H9 (cell line): ENCODE measurements around the gene OR4C6. TPM values are rescaled to one million over a fixed set of nuclear protein-coding genes. Genes with fewer than 3 reads are reported as not detected.

ENCODE experiments used
- DNase-seq: peaks from one replicate; pipeline ENCODE4 v3.0.0-alpha.2; 2017
- H2AFZ ChIP-seq: one replicate; pipeline ENCODE4 v1.6.1; 2013; ENCODE audit warnings: mild to moderate bottlenecking, low read length, control low read depth, moderate library complexity
- H2AK5ac ChIP-seq: 2 replicates; pipeline ENCODE4 v1.6.1; 2013; ENCODE audit warnings: low read length, control low read depth, mixed read lengths; ENCODE audit not compliant: insufficient read length
- H2BK120ac ChIP-seq: one replicate; pipeline ENCODE4 v1.6.1; 2013; ENCODE audit warnings: low read depth, mild to moderate bottlenecking, low read length, control low read depth, inconsistent platforms; ENCODE audit not compliant: poor library complexity, severe bottlenecking
- H2BK12ac ChIP-seq: 2 replicates; pipeline ENCODE4 v1.6.1; 2013; ENCODE audit warnings: low read length, control low read depth, mixed read lengths, low read depth; ENCODE audit not compliant: insufficient read length
- H2BK15ac ChIP-seq: 2 replicates; pipeline ENCODE4 v1.6.1; 2013; ENCODE audit warnings: low read depth, low read length, control low read depth
- H2BK20ac ChIP-seq: one replicate; pipeline ENCODE4 v1.6.1; 2013; ENCODE audit warnings: low read depth, mild to moderate bottlenecking, low read length, control low read depth, inconsistent platforms; ENCODE audit not compliant: poor library complexity, severe bottlenecking
- H2BK5ac ChIP-seq: 2 replicates; pipeline ENCODE4 v1.6.1; 2013; ENCODE audit warnings: low read length, control low read depth, mixed read lengths; ENCODE audit not compliant: insufficient read length
- H3K14ac ChIP-seq: 2 replicates; pipeline ENCODE4 v1.6.1; 2013; ENCODE audit warnings: low read length, control low read depth; ENCODE audit not compliant: insufficient read depth
- H3K18ac ChIP-seq: 2 replicates; pipeline ENCODE4 v1.6.1; 2013; ENCODE audit warnings: low read depth, mild to moderate bottlenecking, mixed read lengths, low read length, control low read depth; ENCODE audit not compliant: insufficient read length
- H3K23ac ChIP-seq: 2 replicates; pipeline ENCODE4 v1.6.1; 2013; ENCODE audit warnings: low read length, control low read depth, mixed read lengths, low read depth; ENCODE audit not compliant: insufficient read length
- H3K23me2 ChIP-seq: 2 replicates; pipeline ENCODE4 v1.6.1; 2013; ENCODE audit warnings: low read depth, mild to moderate bottlenecking, mixed read lengths, low read length, control low read depth; ENCODE audit not compliant: insufficient read length, poor library complexity, severe bottlenecking
- H3K27ac ChIP-seq: 2 replicates; pipeline ENCODE4 v1.5.1; 2013; ENCODE audit warnings: low read length, control low read depth, mixed read lengths, low read depth; ENCODE audit not compliant: insufficient read length
- H3K27me3 ChIP-seq: 2 replicates; pipeline ENCODE4 v1.6.1; 2013; ENCODE audit warnings: low read length, control low read depth, inconsistent platforms; ENCODE audit not compliant: insufficient read depth
- H3K4ac ChIP-seq: 2 replicates; pipeline ENCODE4 v1.6.1; 2013; ENCODE audit warnings: low read depth, mild to moderate bottlenecking, control low read depth, inconsistent platforms, low read length, moderate library complexity
- H3K4me1 ChIP-seq: 2 replicates; pipeline ENCODE4 v1.6.1; 2013; ENCODE audit warnings: low read length, control low read depth, inconsistent platforms; ENCODE audit not compliant: insufficient read depth
- H3K4me2 ChIP-seq: 2 replicates; pipeline ENCODE4 v1.6.1; 2013; ENCODE audit warnings: low read length, control low read depth, mixed read lengths; ENCODE audit not compliant: insufficient read length, insufficient read depth
- H3K56ac ChIP-seq: 2 replicates; pipeline ENCODE4 v1.6.1; 2013; ENCODE audit warnings: low read depth, mild to moderate bottlenecking, mixed read lengths, low read length, control low read depth; ENCODE audit not compliant: insufficient read length
- H3K79me1 ChIP-seq: 2 replicates; pipeline ENCODE4 v1.6.1; 2013; ENCODE audit warnings: low read depth, mild to moderate bottlenecking, moderate library complexity, low read length, control low read depth, inconsistent platforms; ENCODE audit not compliant: insufficient read depth, poor library complexity, severe bottlenecking
- H3K79me2 ChIP-seq: 2 replicates; pipeline ENCODE4 v1.6.1; 2013; ENCODE audit warnings: low read length, control low read depth, inconsistent platforms; ENCODE audit not compliant: insufficient read depth
- H3K9ac ChIP-seq: 2 replicates; pipeline ENCODE4 v1.6.1; 2013; ENCODE audit warnings: low read length, control low read depth, mixed read lengths; ENCODE audit not compliant: insufficient read length; ENCODE audit errors: extremely low read depth
- H3K9me3 ChIP-seq: one replicate; pipeline ENCODE4 v1.6.1; 2013; ENCODE audit warnings: low read depth, low read length, inconsistent platforms; ENCODE audit not compliant: control insufficient read depth
- H3T11ph ChIP-seq: one replicate; pipeline ENCODE4 v1.6.1; 2013; ENCODE audit warnings: mild to moderate bottlenecking, low read length, control low read depth, inconsistent platforms
- H4K20me1 ChIP-seq: one replicate; pipeline ENCODE4 v1.6.1; 2013; ENCODE audit not compliant: control insufficient read depth, insufficient read length, insufficient read depth
- H4K5ac ChIP-seq: 2 replicates; pipeline ENCODE4 v1.6.1; 2013; ENCODE audit warnings: low read depth, mild to moderate bottlenecking, mixed read lengths, low read length, control low read depth; ENCODE audit not compliant: insufficient read length
- H4K8ac ChIP-seq: replicated peaks from 2 replicates; pipeline ENCODE4 v1.6.1; 2013; ENCODE audit warnings: low read length, control low read depth, mixed read lengths, low read depth; ENCODE audit not compliant: insufficient read length
- H4K91ac ChIP-seq: 2 replicates; pipeline ENCODE4 v1.6.1; 2013; ENCODE audit warnings: low read depth, mild to moderate bottlenecking, moderate library complexity, mixed read lengths, low read length, control low read depth; ENCODE audit not compliant: insufficient read length
- H3K27ac Mint-ChIP-seq, 3 experiments: 2 replicates in 2 of 3; 3 replicates in 1 of 3; pipeline ENCODE4 v1.8.0; 2020 to 2021; ENCODE audit warnings: mixed read lengths in 3 of 3, mild to moderate bottlenecking in 1 of 3, moderate library complexity in 1 of 3
- H3K27me3 Mint-ChIP-seq: 2 replicates; pipeline ENCODE4 v1.8.0; 2021; ENCODE audit warnings: low read depth, mild to moderate bottlenecking, moderate library complexity, mixed read lengths
- H3K36me3 Mint-ChIP-seq, 3 experiments: 2 replicates in 2 of 3; 3 replicates in 1 of 3; pipeline ENCODE4 v1.8.0; 2020 to 2021; ENCODE audit warnings: low read depth in 3 of 3, mixed read lengths in 3 of 3; ENCODE audit not compliant: insufficient read depth in 1 of 3
- H3K4me1 Mint-ChIP-seq, 2 experiments: 2 replicates each; pipeline ENCODE4 v1.8.0; 2020; ENCODE audit warnings: mixed read lengths in 2 of 2
- H3K4me3 Mint-ChIP-seq, 2 experiments: 2 replicates in 1 of 2; 3 replicates in 1 of 2; pipeline ENCODE4 v1.8.0; 2020 to 2021; ENCODE audit warnings: mild to moderate bottlenecking in 2 of 2, mixed read lengths in 2 of 2, moderate library complexity in 1 of 2
- H3K9me3 Mint-ChIP-seq, 2 experiments: 2 replicates in 1 of 2; 3 replicates in 1 of 2; pipeline ENCODE4 v1.8.0; 2020; ENCODE audit warnings: mild to moderate bottlenecking in 2 of 2, mixed read lengths in 2 of 2, moderate library complexity in 1 of 2
- total RNA-seq: library from RNA; stranded (reverse); gene quantifications from 2 replicates; pipeline ENCODE4 v1.2.1, GENCODE V29; 2021
- TF ChIP-seq, protein P1 (sequence below): fragments of 200-600 bp; sonication (generic); conservative IDR thresholded peaks from 3 replicates; pipeline ENCODE4 v1.8.0; 2021; ENCODE audit warnings: antibody characterized with exemption, mild to moderate bottlenecking

The OR4C6 gene
- total RNA-seq, 1 experiment from 2014 or later: not detected

DNA sequence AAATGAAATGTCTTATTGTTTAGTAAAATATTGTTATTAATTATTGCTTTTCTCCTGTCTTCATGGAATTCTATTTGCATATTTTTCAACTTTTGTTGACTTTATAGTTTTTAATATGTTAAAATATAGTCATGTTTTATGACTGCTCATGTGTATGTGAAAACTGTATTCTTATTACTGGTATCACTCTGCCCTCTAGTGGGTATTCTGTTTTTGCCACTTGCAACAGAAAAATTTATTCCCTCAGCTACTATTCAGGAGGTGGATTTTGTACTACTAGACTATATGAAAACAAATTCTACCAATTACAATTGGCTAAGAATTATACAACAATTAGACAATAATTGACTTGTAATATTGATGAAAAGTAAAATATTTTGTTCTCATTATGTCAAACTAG, 45.0 kb downstream of the OR4C6 start:
- H3K27me3 Mint-ChIP-seq: no peaks in the 10 kb centered on the region; the same call in none of the 2 replicates
- H3K23me2 ChIP-seq: no peaks in the 10 kb centered on the region

More for the DNA sequence above, 45.0 kb downstream of the OR4C6 start:
- Histone ChIP-seq H4K20me1 (no peaks in the 10 kb centered on the region), H3K9me3 (peaks cover 26% of the 10 kb centered on the region), H4K5ac (no peak overlapping the region), H3K4ac (no peak overlapping the region), H3K14ac (no peak overlapping the region), H2BK15ac (no peak overlapping the region), H3K23ac (no peak overlapping the region), H2AK5ac (no peak overlapping the region), H4K8ac (no peak overlapping the region), H3T11ph (no peak overlapping the region), H3K4me2 (no peak overlapping the region), H3K27me3 (no peaks in the 10 kb centered on the region), H3K4me1 (no peaks in the 10 kb centered on the region), H2BK120ac (no peak overlapping the region), H2AFZ (no peak overlapping the region), H3K18ac (no peak overlapping the region), H3K9ac (no peak overlapping the region), H3K56ac (no peak overlapping the region), H3K79me1 (no peaks in the 10 kb centered on the region), H2BK12ac (no peak overlapping the region), H2BK20ac (no peak overlapping the region), H3K27ac (no peak overlapping the region), H2BK5ac (no peak overlapping the region), H4K91ac (no peak overlapping the region), H3K79me2 (no peaks in the 10 kb centered on the region)
- Mint-ChIP-seq H3K9me3 (peaks cover 73 to 86% of the 10 kb centered on the region in 2 experiments), H3K4me3 (no peak overlapping the region), H3K4me1 (no peaks in the 10 kb centered on the region), H3K27ac (no peak overlapping the region), H3K36me3 (peaks cover 4 to 8% (median 4%) of the 10 kb centered on the region in 3 experiments; a peak in 6 of 7 replicates)
- TF ChIP-seq, protein P1, sequence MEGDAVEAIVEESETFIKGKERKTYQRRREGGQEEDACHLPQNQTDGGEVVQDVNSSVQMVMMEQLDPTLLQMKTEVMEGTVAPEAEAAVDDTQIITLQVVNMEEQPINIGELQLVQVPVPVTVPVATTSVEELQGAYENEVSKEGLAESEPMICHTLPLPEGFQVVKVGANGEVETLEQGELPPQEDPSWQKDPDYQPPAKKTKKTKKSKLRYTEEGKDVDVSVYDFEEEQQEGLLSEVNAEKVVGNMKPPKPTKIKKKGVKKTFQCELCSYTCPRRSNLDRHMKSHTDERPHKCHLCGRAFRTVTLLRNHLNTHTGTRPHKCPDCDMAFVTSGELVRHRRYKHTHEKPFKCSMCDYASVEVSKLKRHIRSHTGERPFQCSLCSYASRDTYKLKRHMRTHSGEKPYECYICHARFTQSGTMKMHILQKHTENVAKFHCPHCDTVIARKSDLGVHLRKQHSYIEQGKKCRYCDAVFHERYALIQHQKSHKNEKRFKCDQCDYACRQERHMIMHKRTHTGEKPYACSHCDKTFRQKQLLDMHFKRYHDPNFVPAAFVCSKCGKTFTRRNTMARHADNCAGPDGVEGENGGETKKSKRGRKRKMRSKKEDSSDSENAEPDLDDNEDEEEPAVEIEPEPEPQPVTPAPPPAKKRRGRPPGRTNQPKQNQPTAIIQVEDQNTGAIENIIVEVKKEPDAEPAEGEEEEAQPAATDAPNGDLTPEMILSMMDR: peak; percentile 71
- DNase-seq: no peak
